ENCODE results near the gene SLIT1.
"Not testable (repeated sequence)": the region's sequence is repeated elsewhere in the genome, so short reads cannot be mapped to it uniquely, and the experiment has no call there.

The SLIT1 gene

DNA sequence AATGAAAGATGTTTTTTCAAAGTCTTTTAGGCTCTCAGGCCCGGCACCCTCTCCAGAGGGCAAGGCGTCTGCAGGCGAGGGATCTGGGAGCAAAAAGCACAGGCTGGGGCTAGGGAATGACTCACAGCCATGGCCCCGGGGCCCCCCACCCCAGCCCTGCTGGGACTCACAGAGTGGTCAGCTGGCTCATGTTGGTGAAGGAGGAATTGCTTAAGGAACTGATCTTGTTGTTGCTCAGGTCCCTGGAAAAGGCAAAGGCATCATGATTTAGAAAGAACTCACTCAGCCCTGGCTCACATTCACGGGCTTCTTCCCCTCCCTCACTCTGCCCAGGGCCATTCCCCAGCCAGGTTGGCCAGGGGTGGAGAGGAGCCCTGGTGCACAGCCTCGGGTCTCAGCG, 151.5 kb downstream of the SLIT1 start:
- no peak for TF ChIP-seq CTCF (IDR thresholded peaks at IDR 0.05; ENCODE audit: low read depth, low read length, missing control alignments)
- in situ Hi-C loops (cut with HindIII; ENCODE audit: low sequenced_read_pairs) = no loop called here
- no peak overlapping the region for H3K4me3 ChIP-seq (ENCODE audit: low read depth, low read length)
- DNase-seq (ENCODE audit: low read depth) = no peak

DNA sequence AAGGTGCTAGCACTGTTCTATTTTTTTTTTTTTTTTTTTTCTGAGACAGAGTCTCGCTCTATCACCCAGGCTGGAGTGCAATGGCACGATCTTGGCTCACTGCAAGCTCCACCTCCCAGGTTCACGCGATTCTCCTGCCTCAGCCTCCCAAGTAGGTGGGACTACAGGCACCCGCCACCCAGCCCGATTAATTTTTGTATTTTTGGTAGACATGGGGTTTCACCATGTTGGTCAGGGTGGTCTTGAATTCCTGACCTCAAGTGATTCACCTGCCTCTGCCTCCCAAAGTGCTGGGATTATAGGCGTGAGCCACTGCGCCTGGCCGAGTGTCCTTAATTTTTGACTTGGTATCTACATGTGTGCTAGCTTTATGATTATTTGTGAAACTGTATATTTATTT, 151.9 kb downstream of the SLIT1 start:
- in situ Hi-C loops (cut with HindIII; ENCODE audit: low sequenced_read_pairs); DNase-seq (ENCODE audit: low read depth); H3K4me3 ChIP-seq (ENCODE audit: low read depth, low read length): not testable (repeated sequence)

- DNase-seq (ENCODE audit: low read depth) = no peak
- H3K4me3 ChIP-seq (ENCODE audit: low read depth, low read length) = no peak overlapping the region
- in situ Hi-C loops (cut with HindIII; ENCODE audit: low sequenced_read_pairs) = no loop called here
- TF ChIP-seq CTCF (IDR thresholded peaks at IDR 0.05; ENCODE audit: low read depth, low read length, missing control alignments) = no peak
Observed at GRCh38 chr10:97032624-97033023, 153.1 kb downstream of the SLIT1 start.

DNA sequence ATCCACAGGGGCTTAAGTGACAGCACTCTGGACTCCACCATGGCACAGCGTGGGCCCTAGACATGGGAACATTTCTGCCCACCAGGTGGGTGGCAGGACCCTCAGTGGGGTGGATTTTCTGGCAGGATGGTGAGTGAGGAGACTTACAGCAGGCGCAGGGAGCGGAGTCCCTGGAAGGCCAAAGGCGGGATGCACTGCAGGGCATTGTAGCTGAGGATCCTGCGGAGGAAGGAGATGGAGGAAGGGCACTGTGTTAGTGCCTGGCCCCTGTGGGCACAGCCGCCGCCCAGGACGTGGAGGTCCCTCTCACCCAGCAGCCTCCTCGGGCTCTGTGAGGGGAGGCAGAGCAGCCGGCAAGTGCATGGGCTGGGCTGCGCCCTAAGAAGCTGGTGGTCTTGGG, 154.3 kb downstream of the SLIT1 start:
- in situ Hi-C loops (cut with HindIII; ENCODE audit: low sequenced_read_pairs) = no loop called here
- TF ChIP-seq CTCF (IDR thresholded peaks at IDR 0.05; ENCODE audit: low read depth, low read length, missing control alignments) = no peak
- DNase-seq (ENCODE audit: low read depth) = no peak
- no peak overlapping the region for H3K4me3 ChIP-seq (ENCODE audit: low read depth, low read length)

GRCh38 chr10:97030894-97031293, 154.9 kb downstream of the SLIT1 start:
- no peak overlapping the region for H3K4me3 ChIP-seq (ENCODE audit: low read depth, low read length)
- in situ Hi-C loops (cut with HindIII; ENCODE audit: low sequenced_read_pairs) = no loop called here
- TF ChIP-seq CTCF (IDR thresholded peaks at IDR 0.05; ENCODE audit: low read depth, low read length, missing control alignments) = no peak
- no peak for DNase-seq (ENCODE audit: low read depth)

GRCh38 chr10:97029271-97029670, 156.5 kb downstream of the SLIT1 start:
- DNase-seq (ENCODE audit: low read depth) = no peak
- TF ChIP-seq CTCF (IDR thresholded peaks at IDR 0.05; ENCODE audit: low read depth, low read length, missing control alignments) = no peak
- in situ Hi-C loops (cut with HindIII; ENCODE audit: low sequenced_read_pairs) = no loop called here
- H3K4me3 ChIP-seq (ENCODE audit: low read depth, low read length) = no peak overlapping the region

DNA sequence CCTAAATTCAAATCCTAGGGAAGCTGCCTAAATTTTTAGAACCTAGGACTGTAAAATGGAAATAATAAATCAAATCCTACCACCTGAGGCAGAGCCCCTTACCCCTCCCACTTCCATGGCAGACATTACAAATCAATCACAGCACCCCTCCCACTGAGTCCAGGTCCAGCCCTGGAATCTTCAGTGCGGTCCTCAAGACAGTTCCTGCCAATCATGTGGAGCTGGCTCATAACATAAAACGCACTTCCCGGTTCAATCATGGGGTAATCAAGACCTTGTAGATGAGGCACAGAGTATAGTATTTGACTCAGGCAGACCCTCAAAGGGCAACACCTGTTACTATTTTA, 157.0 kb downstream of the SLIT1 start:
- DNase-seq (ENCODE audit: low read depth) = no peak
- in situ Hi-C loops (cut with HindIII; ENCODE audit: low sequenced_read_pairs) = no loop called here
- no peak for TF ChIP-seq CTCF (IDR thresholded peaks at IDR 0.05; ENCODE audit: low read depth, low read length, missing control alignments)
- no peak overlapping the region for H3K4me3 ChIP-seq (ENCODE audit: low read depth, low read length)
